MCF 10A (cell line): Measurements from ENCODE around the gene MRPS23. TPM values are rescaled to one million over a fixed set of nuclear protein-coding genes. Genes with fewer than 3 reads are reported as not detected.

Experiments used
- BruUV-seq: library from RNA; stranded (reverse); fragments of 400-500 nt; replicated peaks from 2 replicates; lab custom pipeline; 2021; lab: Mats Ljungman, UMichigan
- CTCF ChIA-PET: fragments of 300-600 bp; sonication (Branson Sonifier 250); formaldehyde crosslinking; extraction: SDS; loops from one replicate; lab custom pipeline; 2021; ENCODE audit warnings: antibody characterized with exemption, inconsistent platforms; lab: Yijun Ruan, JAX
- POLR2A ChIA-PET: fragments of 300-600, 350-650 bp; sonication (Branson Sonifier 250); formaldehyde crosslinking; extraction: SDS; loops from one replicate; lab custom pipeline; 2020; ENCODE audit warnings: antibody characterized with exemption, inconsistent platforms; lab: Yijun Ruan, JAX
- DNase-seq: peaks from one replicate; pipeline ENCODE4 v3.0.0-alpha.2; 2018; ENCODE audit not compliant: unreplicated experiment
- H3K27ac Mint-ChIP-seq: one replicate; pipeline ENCODE4 v1.8.0; 2022; ENCODE audit warnings: mild to moderate bottlenecking, low read depth, mixed read lengths; ENCODE audit not compliant: unreplicated experiment
- H3K27me3 Mint-ChIP-seq: one replicate; pipeline ENCODE4 v1.8.0; 2022; ENCODE audit warnings: mixed read lengths; ENCODE audit not compliant: insufficient read depth, unreplicated experiment
- H3K36me3 Mint-ChIP-seq: one replicate; pipeline ENCODE4 v1.8.0; 2022; ENCODE audit warnings: mild to moderate bottlenecking, moderate library complexity, mixed read lengths; ENCODE audit not compliant: insufficient read depth, unreplicated experiment
- H3K4me1 Mint-ChIP-seq: one replicate; pipeline ENCODE4 v1.8.0; 2022; ENCODE audit warnings: mixed read lengths; ENCODE audit not compliant: insufficient read depth, unreplicated experiment
- H3K4me3 Mint-ChIP-seq: one replicate; pipeline ENCODE4 v1.8.0; 2022; ENCODE audit warnings: mild to moderate bottlenecking, moderate library complexity, mixed read lengths; ENCODE audit not compliant: unreplicated experiment
- H3K9me3 Mint-ChIP-seq: one replicate; pipeline ENCODE4 v1.8.0; 2022; ENCODE audit warnings: mixed read lengths; ENCODE audit not compliant: unreplicated experiment
- intact Hi-C: fragments of 100-400 bp; cut with micrococcal nuclease; formaldehyde crosslinking; loops from 2 replicates; pipeline ENCODE4 v1.14.1; 2022
- total RNA-seq: library from RNA; stranded (reverse); gene quantifications from 2 replicates; pipeline ENCODE4 v1.2.3, GENCODE V29; 2022
- TF ChIP-seq, protein P1 (sequence below): fragments of 200-600 bp; IDR thresholded peaks from one replicate; pipeline ENCODE4 v1.8.0; 2022; ENCODE audit warnings: antibody characterized with exemption, mild to moderate bottlenecking; ENCODE audit not compliant: unreplicated experiment

Gene MRPS23
- total RNA-seq, 1 experiment from 2014 or later = 59.3 TPM

DNA sequence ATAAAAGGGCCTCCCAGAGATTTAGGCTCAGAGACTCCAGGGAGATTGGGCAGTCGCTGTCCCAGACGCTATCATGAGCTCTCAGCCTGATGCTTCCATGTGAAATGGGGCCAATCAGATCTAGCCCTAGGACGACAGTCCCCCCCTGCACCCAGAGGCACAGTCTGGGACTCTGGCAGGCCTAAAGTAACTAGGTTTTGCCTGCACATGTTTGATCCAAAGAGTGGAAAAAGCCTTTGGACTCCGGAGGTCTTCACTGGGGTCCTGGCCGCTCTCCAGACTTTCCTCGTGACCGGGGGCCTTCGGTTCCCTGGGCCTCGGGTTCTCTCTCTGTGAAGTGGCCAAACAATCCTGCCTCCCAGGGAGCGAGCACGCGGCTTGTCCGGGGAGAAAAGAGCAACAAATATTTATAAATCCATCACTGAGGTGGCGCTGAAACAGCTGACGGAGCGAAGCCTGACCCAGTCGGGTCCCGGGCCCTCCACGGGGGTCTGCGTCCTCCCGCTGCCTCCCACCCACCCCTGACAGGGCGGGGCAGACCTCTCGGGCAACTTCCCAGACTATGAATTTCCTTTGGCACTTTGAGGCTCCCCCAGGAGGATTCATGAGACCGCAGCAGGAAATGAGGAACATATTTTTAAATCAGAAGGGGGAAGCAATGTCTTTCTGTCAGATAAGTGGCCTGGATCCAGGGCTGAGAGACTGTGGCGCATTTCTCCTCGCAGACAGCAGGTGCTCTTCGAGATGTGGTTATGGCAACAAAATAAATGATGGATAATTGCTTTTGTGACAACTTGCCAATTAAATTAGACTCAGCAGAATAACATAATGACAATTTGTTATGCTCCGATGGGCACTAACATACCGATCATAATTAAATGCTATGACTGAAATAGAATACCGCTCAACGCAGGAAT is 38.9 kb downstream of the MRPS23 start:
- POLR2A ChIA-PET = interaction anchor here (0.8 kb wide), 1 partner anchor 35 kb away, joined by 3 read pairs; no protein-coding TSS in a partner anchor
- no peak overlapping the region for H3K27ac Mint-ChIP-seq
- no peaks in the 10 kb centered on the region for H3K4me1 Mint-ChIP-seq
- no peak overlapping the region for H3K4me3 Mint-ChIP-seq
- no peaks in the 10 kb centered on the region for H3K36me3 Mint-ChIP-seq
- no peaks in the 10 kb centered on the region for H3K9me3 Mint-ChIP-seq
- CTCF ChIA-PET = interaction anchor here (0.6 to 0.9 kb wide), 3 partner anchors 9 to 689 kb away, joined by 3 to 4 read pairs (median 4); no protein-coding TSS in a partner anchor
- intact Hi-C loops = no loop called here
- DNase-seq = no peak
- no TSS peak for BruUV-seq
- TF ChIP-seq, protein P1, sequence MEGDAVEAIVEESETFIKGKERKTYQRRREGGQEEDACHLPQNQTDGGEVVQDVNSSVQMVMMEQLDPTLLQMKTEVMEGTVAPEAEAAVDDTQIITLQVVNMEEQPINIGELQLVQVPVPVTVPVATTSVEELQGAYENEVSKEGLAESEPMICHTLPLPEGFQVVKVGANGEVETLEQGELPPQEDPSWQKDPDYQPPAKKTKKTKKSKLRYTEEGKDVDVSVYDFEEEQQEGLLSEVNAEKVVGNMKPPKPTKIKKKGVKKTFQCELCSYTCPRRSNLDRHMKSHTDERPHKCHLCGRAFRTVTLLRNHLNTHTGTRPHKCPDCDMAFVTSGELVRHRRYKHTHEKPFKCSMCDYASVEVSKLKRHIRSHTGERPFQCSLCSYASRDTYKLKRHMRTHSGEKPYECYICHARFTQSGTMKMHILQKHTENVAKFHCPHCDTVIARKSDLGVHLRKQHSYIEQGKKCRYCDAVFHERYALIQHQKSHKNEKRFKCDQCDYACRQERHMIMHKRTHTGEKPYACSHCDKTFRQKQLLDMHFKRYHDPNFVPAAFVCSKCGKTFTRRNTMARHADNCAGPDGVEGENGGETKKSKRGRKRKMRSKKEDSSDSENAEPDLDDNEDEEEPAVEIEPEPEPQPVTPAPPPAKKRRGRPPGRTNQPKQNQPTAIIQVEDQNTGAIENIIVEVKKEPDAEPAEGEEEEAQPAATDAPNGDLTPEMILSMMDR = no peak
- H3K27me3 Mint-ChIP-seq = peaks cover 84% of the 10 kb centered on the region

DNA sequence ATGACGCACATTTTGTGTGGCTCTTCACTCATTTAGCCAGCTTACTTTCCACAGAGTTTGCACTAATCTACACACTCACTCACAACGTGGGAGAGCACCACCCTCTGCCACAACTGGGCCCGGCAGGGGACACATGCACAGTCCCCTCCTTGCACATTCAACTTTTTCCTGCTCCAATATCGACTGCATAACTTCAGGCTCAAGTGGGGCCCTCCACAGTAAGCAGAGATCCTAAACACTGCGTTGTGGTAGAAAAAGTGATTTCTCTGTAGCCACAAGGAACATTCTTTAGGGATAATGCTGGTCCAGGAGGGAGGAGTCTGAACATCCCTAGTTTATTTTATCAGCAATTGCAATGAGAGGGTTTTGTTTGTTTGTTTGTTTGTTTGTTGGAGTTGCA is 40.0 kb downstream of the MRPS23 start:
- H3K27me3 Mint-ChIP-seq = peaks cover 81% of the 10 kb centered on the region
- DNase-seq = no peak
- H3K4me1 Mint-ChIP-seq = no peaks in the 10 kb centered on the region
- no peak overlapping the region for H3K27ac Mint-ChIP-seq
- TF ChIP-seq, protein P1 = no peak
- intact Hi-C loops = no loop called here
- ChIA-PET CTCF (interaction anchor here (0.6 to 0.7 kb wide), 3 partner anchors 16 to 137 kb away, joined by 3 to 6 read pairs (median 4); no protein-coding TSS in a partner anchor), POLR2A (interaction anchor here (0.6 to 0.8 kb wide), 2 partner anchors 29 to 34 kb away, joined by 3 read pairs; no protein-coding TSS in a partner anchor)
- H3K36me3 Mint-ChIP-seq = no peaks in the 10 kb centered on the region
- no peaks in the 10 kb centered on the region for H3K9me3 Mint-ChIP-seq
- BruUV-seq = no TSS peak
- H3K4me3 Mint-ChIP-seq = no peak overlapping the region

DNA sequence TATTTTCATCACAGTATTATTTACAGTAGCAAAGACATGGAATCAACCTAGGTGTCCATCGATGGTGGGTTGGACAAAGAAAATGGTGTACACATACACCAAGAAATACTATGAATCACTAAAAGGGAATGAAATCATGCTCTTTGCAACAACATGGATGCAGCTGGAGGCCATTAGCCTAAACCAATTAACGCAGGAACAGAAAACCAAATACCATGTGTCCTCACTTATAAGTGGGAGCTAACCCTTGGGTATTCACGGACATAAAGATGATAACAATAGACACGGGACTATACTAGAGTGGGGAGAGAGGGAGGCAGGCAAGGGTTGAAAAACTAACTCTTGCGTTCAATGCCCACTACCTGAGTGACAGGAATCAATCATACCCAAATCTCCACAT is 41.0 kb downstream of the MRPS23 start:
- H3K27me3 Mint-ChIP-seq = peaks cover 71% of the 10 kb centered on the region
- BruUV-seq = no TSS peak
- POLR2A ChIA-PET = no interaction called here
- H3K36me3 Mint-ChIP-seq = no peaks in the 10 kb centered on the region
- intact Hi-C loops = no loop called here
- no peaks in the 10 kb centered on the region for H3K9me3 Mint-ChIP-seq
- CTCF ChIA-PET = interaction anchor here (0.7 to 0.9 kb wide), 2 partner anchors 17 to 25 kb away, joined by 3 read pairs; no protein-coding TSS in a partner anchor
- H3K4me3 Mint-ChIP-seq = no peak overlapping the region
- no peaks in the 10 kb centered on the region for H3K4me1 Mint-ChIP-seq
- TF ChIP-seq, protein P1 = no peak
- H3K27ac Mint-ChIP-seq = no peak overlapping the region
- no peak for DNase-seq
